ENCODE measurements around the gene UPK2.

- TF ChIP-seq, protein P1, sequence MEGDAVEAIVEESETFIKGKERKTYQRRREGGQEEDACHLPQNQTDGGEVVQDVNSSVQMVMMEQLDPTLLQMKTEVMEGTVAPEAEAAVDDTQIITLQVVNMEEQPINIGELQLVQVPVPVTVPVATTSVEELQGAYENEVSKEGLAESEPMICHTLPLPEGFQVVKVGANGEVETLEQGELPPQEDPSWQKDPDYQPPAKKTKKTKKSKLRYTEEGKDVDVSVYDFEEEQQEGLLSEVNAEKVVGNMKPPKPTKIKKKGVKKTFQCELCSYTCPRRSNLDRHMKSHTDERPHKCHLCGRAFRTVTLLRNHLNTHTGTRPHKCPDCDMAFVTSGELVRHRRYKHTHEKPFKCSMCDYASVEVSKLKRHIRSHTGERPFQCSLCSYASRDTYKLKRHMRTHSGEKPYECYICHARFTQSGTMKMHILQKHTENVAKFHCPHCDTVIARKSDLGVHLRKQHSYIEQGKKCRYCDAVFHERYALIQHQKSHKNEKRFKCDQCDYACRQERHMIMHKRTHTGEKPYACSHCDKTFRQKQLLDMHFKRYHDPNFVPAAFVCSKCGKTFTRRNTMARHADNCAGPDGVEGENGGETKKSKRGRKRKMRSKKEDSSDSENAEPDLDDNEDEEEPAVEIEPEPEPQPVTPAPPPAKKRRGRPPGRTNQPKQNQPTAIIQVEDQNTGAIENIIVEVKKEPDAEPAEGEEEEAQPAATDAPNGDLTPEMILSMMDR (IDR thresholded peaks at IDR 0.05) = no peak
- no peak for TF ChIP-seq POLR2A (IDR thresholded peaks at IDR 0.05)
- TF ChIP-seq POLR2AphosphoS5 (IDR thresholded peaks at IDR 0.05) = peak in 2 of 3 donors; percentile 24 to 53
- no peak for TF ChIP-seq EP300 (IDR thresholded peaks at IDR 0.05)
These were observed 45.6 kb upstream of the UPK2 start for GRCh38 chr11:118910309-118911112.

All from suprapubic skin (tissue), 4 donors.